WTC11 (cell line): Measurements from ENCODE around the gene SHC3. TPM values are rescaled to one million over a fixed set of nuclear protein-coding genes. Genes with fewer than 3 reads are reported as not detected.

Experiments
- ATAC-seq: fragments of 200-7000 bp; cut with Tn5 transposase; 2 replicates; pipeline ENCODE4 v1.10.0; 2021; ENCODE audit warnings: mild to moderate bottlenecking, moderate library complexity
- CTCF ChIA-PET: fragments of 300-600 bp; sonication (Branson Sonifier 250); formaldehyde crosslinking; loops from one replicate; lab custom pipeline; 2021; ENCODE audit warnings: antibody characterized with exemption; lab: Charles Lee
- POLR2A ChIA-PET: fragments of 350-600 bp; sonication (Branson Sonifier 250); formaldehyde crosslinking; loops from one replicate; lab custom pipeline; 2021; ENCODE audit warnings: antibody characterized with exemption; lab: Charles Lee
- DNase-seq: peaks from one replicate; pipeline ENCODE4 v3.0.0; 2021; ENCODE audit warnings: low spot score
- H3K27ac Mint-ChIP-seq: 2 replicates; pipeline ENCODE4 v1.8.0; 2021; ENCODE audit warnings: mixed read lengths
- H3K27me3 Mint-ChIP-seq: 2 replicates; pipeline ENCODE4 v1.8.0; 2021; ENCODE audit warnings: low read depth, mild to moderate bottlenecking, moderate library complexity, mixed read lengths
- H3K36me3 Mint-ChIP-seq: 2 replicates; pipeline ENCODE4 v1.8.0; 2021; ENCODE audit warnings: mixed read lengths
- H3K4me1 Mint-ChIP-seq: 2 replicates; pipeline ENCODE4 v1.8.0; 2022; ENCODE audit warnings: mixed read lengths
- H3K4me3 Mint-ChIP-seq: 2 replicates; pipeline ENCODE4 v1.8.0; 2021; ENCODE audit warnings: mild to moderate bottlenecking, moderate library complexity, mixed read lengths
- H3K9me3 Mint-ChIP-seq: 2 replicates; pipeline ENCODE4 v1.8.0; 2021; ENCODE audit warnings: mixed read lengths
- AFF4 ChIP-seq: sonication (generic); formaldehyde crosslinking; IDR thresholded peaks from 2 replicates; pipeline ENCODE4 v1.8.1; 2023; ENCODE audit warnings: mild to moderate bottlenecking, missing genetic modification reagents, borderline replicate concordance
- ARID4B ChIP-seq: sonication (generic); formaldehyde crosslinking; IDR thresholded peaks from 2 replicates; pipeline ENCODE4 v1.8.0; 2023; ENCODE audit warnings: missing genetic modification reagents, mild to moderate bottlenecking, borderline replicate concordance
- ATF6 ChIP-seq: sonication (generic); formaldehyde crosslinking; IDR thresholded peaks from 2 replicates; pipeline ENCODE4 v1.8.1; 2023; ENCODE audit warnings: mild to moderate bottlenecking, missing genetic modification reagents
- CREB1 ChIP-seq: sonication (generic); formaldehyde crosslinking; IDR thresholded peaks from 2 replicates; pipeline ENCODE4 v1.8.0; 2023; ENCODE audit warnings: mild to moderate bottlenecking, missing genetic modification reagents
- CTCF ChIP-seq: fragments of 200-600 bp; IDR thresholded peaks from 2 replicates; pipeline ENCODE4 v1.8.0; 2022; ENCODE audit warnings: antibody characterized with exemption
- IRF1 ChIP-seq: sonication (generic); formaldehyde crosslinking; IDR thresholded peaks from 2 replicates; pipeline ENCODE4 v1.8.0; 2023; ENCODE audit warnings: missing genetic modification reagents
- MYBL2 ChIP-seq: sonication (generic); formaldehyde crosslinking; IDR thresholded peaks from 2 replicates; pipeline ENCODE4 v1.8.1; 2023; ENCODE audit warnings: mild to moderate bottlenecking, moderate library complexity, missing genetic modification reagents
- OVOL2 ChIP-seq: fragments of 250-450 bp; sonication (Bioruptor Pico); IDR thresholded peaks from 2 replicates; pipeline ENCODE4 v1.9.0; 2021; ENCODE audit warnings: mild to moderate bottlenecking, borderline replicate concordance
- SOX15 ChIP-seq: fragments of 250-450 bp; sonication (Bioruptor Pico); IDR thresholded peaks from 2 replicates; pipeline ENCODE4 v1.9.0; 2021; ENCODE audit warnings: mild to moderate bottlenecking
- STAT6 ChIP-seq: sonication (generic); formaldehyde crosslinking; conservative IDR thresholded peaks from 2 replicates; pipeline ENCODE4 v1.8.1; 2023; ENCODE audit warnings: mild to moderate bottlenecking, low read depth, missing genetic modification reagents, moderate library complexity
- TCF7 ChIP-seq: sonication (generic); formaldehyde crosslinking; IDR thresholded peaks from 2 replicates; pipeline ENCODE4 v1.8.0; 2022; ENCODE audit warnings: mild to moderate bottlenecking, low read depth, missing genetic modification reagents, moderate library complexity
- TP53 ChIP-seq: sonication (generic); formaldehyde crosslinking; IDR thresholded peaks from 2 replicates; pipeline ENCODE4 v1.8.1; 2023; ENCODE audit warnings: mild to moderate bottlenecking, missing genetic modification reagents
- ZBTB43 ChIP-seq: sonication (generic); formaldehyde crosslinking; IDR thresholded peaks from 2 replicates; pipeline ENCODE4 v1.8.1; 2023; ENCODE audit warnings: mild to moderate bottlenecking, missing genetic modification reagents
- ZMAT4 ChIP-seq: fragments of 250-450 bp; sonication (Bioruptor Pico); IDR thresholded peaks from 2 replicates; pipeline ENCODE4 v1.9.0; 2021; ENCODE audit warnings: mild to moderate bottlenecking
- ZNF416 ChIP-seq: fragments of 250-450 bp; sonication (Bioruptor Pico); IDR thresholded peaks from 2 replicates; pipeline ENCODE4 v1.9.0; 2021; ENCODE audit warnings: mild to moderate bottlenecking, inconsistent platforms
- ZNF671 ChIP-seq: fragments of 250-450 bp; sonication (Bioruptor Pico); IDR thresholded peaks from 2 replicates; pipeline ENCODE4 v1.8.0; 2021; ENCODE audit warnings: mild to moderate bottlenecking
- total RNA-seq: library from RNA; stranded (reverse); gene quantifications from 3 replicates; pipeline ENCODE4 v1.2.3, GENCODE V29; 2021

SHC3 gene
- total RNA-seq, 1 experiment from 2014 or later: 4.9 TPM

GRCh38 chr9:89026876-89027275 is 151.7 kb downstream of the SHC3 start:
- Mint-ChIP-seq H3K36me3 (peaks cover 29% of the 10 kb centered on the region), H3K4me1 (peaks cover 10% of the 10 kb centered on the region), H3K27me3 (no peaks in the 10 kb centered on the region), H3K27ac (no peak overlapping the region), H3K9me3 (peaks cover 32% of the 10 kb centered on the region), H3K4me3 (no peak overlapping the region)
- TF ChIP-seq CREB1 (CRISPR knock-in tag): no peak
- no peak for TF ChIP-seq TCF7 (CRISPR knock-in tag)
- no peak for TF ChIP-seq ZNF671 (CRISPR knock-in tag)
- TF ChIP-seq SOX15 (CRISPR knock-in tag): no peak
- DNase-seq (no peak), ATAC-seq (no peak)
- POLR2A ChIA-PET: no interaction called here
- CTCF ChIA-PET: interaction anchor here (0.6 kb wide), 1 partner anchor 252 kb away, joined by 3 read pairs; no protein-coding TSS in a partner anchor

GRCh38 chr9:89025553-89025952 is 153.1 kb downstream of the SHC3 start:
- H3K4me3 Mint-ChIP-seq: no peak overlapping the region
- DNase-seq: no peak
- POLR2A ChIA-PET: no interaction called here
- no peaks in the 10 kb centered on the region for H3K27me3 Mint-ChIP-seq
- H3K36me3 Mint-ChIP-seq: peaks cover 16% of the 10 kb centered on the region
- peaks cover 21% of the 10 kb centered on the region for H3K9me3 Mint-ChIP-seq
- ATAC-seq: no peak
- CTCF ChIA-PET: no interaction called here
- peaks cover 19% of the 10 kb centered on the region for H3K4me1 Mint-ChIP-seq
- no peak overlapping the region for H3K27ac Mint-ChIP-seq
- no peak for TF ChIP-seq ZBTB43 (CRISPR knock-in tag)
- TF ChIP-seq OVOL2: no peak
- no peak for TF ChIP-seq ZNF416 (CRISPR knock-in tag)
- TF ChIP-seq AFF4 (CRISPR knock-in tag): no peak
- no peak for TF ChIP-seq STAT6
- TF ChIP-seq ATF6 (CRISPR knock-in tag): no peak
- no peak for TF ChIP-seq IRF1 (CRISPR knock-in tag)
- TF ChIP-seq CTCF: no peak
- no peak for TF ChIP-seq ARID4B
- TF ChIP-seq ZMAT4: no peak
- TF ChIP-seq MYBL2 (CRISPR knock-in tag): no peak
- no peak for TF ChIP-seq TP53 (CRISPR knock-in tag)
